GM23338 (cell line): ENCODE results near the gene BEND5. TPM values are rescaled to one million over a fixed set of nuclear protein-coding genes. Genes with fewer than 3 reads are reported as not detected.

Source experiments
- ATAC-seq: fragments of 200-7000 bp; cut with Tn5 transposase; 3 replicates; pipeline ENCODE4 v1.9.1; 2020
- DNase-seq: peaks from one replicate; pipeline ENCODE4 v3.0.0-alpha.2; 2015; ENCODE audit warnings: low spot score
- H2AFZ ChIP-seq: fragments of 200-600 bp; sonication (generic); 2 replicates; pipeline ENCODE4 v1.8.0; 2016; ENCODE audit warnings: antibody characterized with exemption, mild to moderate bottlenecking, moderate library complexity
- H3F3A ChIP-seq: fragments of 200-600 bp; sonication (generic); replicated peaks from 2 replicates; pipeline ENCODE4 v1.8.0; 2017; ENCODE audit warnings: antibody characterized with exemption, mixed run types, low read depth
- H3K27ac ChIP-seq: fragments of 200-600 bp; sonication (generic); 2 replicates; pipeline ENCODE4 v1.6.1; 2016; ENCODE audit warnings: low read depth
- H3K27me3 ChIP-seq: fragments of 200-600 bp; sonication (generic); 2 replicates; pipeline ENCODE4 v1.8.0; 2016; ENCODE audit warnings: mild to moderate bottlenecking, mixed run types, moderate library complexity; ENCODE audit not compliant: insufficient read depth
- H3K36me3 ChIP-seq: fragments of 200-600 bp; sonication (generic); 2 replicates; pipeline ENCODE4 v1.8.0; 2016; ENCODE audit warnings: mild to moderate bottlenecking; ENCODE audit not compliant: insufficient read depth
- H3K4me1 ChIP-seq: fragments of 200-600 bp; sonication (generic); 2 replicates; pipeline ENCODE4 v1.8.0; 2016; ENCODE audit warnings: mild to moderate bottlenecking, moderate library complexity; ENCODE audit not compliant: insufficient read depth
- H3K4me2 ChIP-seq: fragments of 200-600 bp; sonication (generic); 2 replicates; pipeline ENCODE4 v1.7.1; 2017; ENCODE audit warnings: mixed run types
- H3K4me3 ChIP-seq: fragments of 200-600 bp; sonication (generic); 2 replicates; pipeline ENCODE4 v1.6.1; 2016; ENCODE audit warnings: mixed run types
- H3K79me2 ChIP-seq: fragments of 200-600 bp; sonication (generic); replicated peaks from 2 replicates; pipeline ENCODE4 v1.8.0; 2017; ENCODE audit warnings: mild to moderate bottlenecking; ENCODE audit not compliant: insufficient read depth
- H3K9me2 ChIP-seq: fragments of 200-600 bp; sonication (generic); 2 replicates; pipeline ENCODE4 v1.8.0; 2017; ENCODE audit not compliant: insufficient read depth
- H4K20me1 ChIP-seq: fragments of 200-600 bp; sonication (generic); replicated peaks from 2 replicates; pipeline ENCODE4 v1.8.0; 2017; ENCODE audit warnings: mild to moderate bottlenecking; ENCODE audit not compliant: insufficient read depth
- H3K27ac Mint-ChIP-seq: 2 replicates; pipeline ENCODE4 v1.8.0; 2020; ENCODE audit warnings: inconsistent platforms, mild to moderate bottlenecking, moderate library complexity, mixed read lengths
- H3K27me3 Mint-ChIP-seq: 3 replicates; pipeline ENCODE4 v1.8.0; 2022; ENCODE audit warnings: low read depth, mild to moderate bottlenecking, moderate library complexity, mixed read lengths, inconsistent platforms; ENCODE audit not compliant: insufficient read depth, poor library complexity
- H3K36me3 Mint-ChIP-seq: 3 replicates; pipeline ENCODE4 v1.8.0; 2021; ENCODE audit warnings: low read depth, mild to moderate bottlenecking, inconsistent platforms, moderate library complexity, mixed read lengths
- H3K4me1 Mint-ChIP-seq: 3 replicates; pipeline ENCODE4 v1.8.0; 2020; ENCODE audit warnings: mild to moderate bottlenecking, inconsistent platforms, mixed read lengths
- H3K4me3 Mint-ChIP-seq: 3 replicates; pipeline ENCODE4 v1.8.0; 2021; ENCODE audit warnings: moderate library complexity, mild to moderate bottlenecking, inconsistent platforms, mixed read lengths
- H3K9me3 Mint-ChIP-seq: 3 replicates; pipeline ENCODE4 v1.8.0; 2020; ENCODE audit warnings: moderate library complexity, mild to moderate bottlenecking, inconsistent platforms, mixed read lengths
- CREB1 ChIP-seq: fragments of 250-450 bp; sonication (Bioruptor Pico); IDR thresholded peaks from 2 replicates; pipeline ENCODE4 v1.5.0; 2020; ENCODE audit warnings: low read depth, mild to moderate bottlenecking, moderate library complexity
- CTCF ChIP-seq, 2 experiments: fragments of 200-600 bp in 1 of 2; sonication (generic) in 1 of 2; conservative IDR thresholded peaks; 2 replicates each; pipeline versions ENCODE4 v1.5.1 to v1.6.1; 2016 to 2017; ENCODE audit warnings: antibody characterized with exemption in 2 of 2, low read depth in 2 of 2, mild to moderate bottlenecking in 2 of 2, moderate library complexity in 1 of 2
- ETS1 ChIP-seq: IDR thresholded peaks from 2 replicates; pipeline ENCODE4 v1.6.1; 2016; ENCODE audit warnings: antibody characterized with exemption
- EZH2 ChIP-seq: fragments of 200-600 bp; sonication (generic); IDR thresholded peaks from one replicate; pipeline ENCODE4 v1.8.0; 2017; ENCODE audit warnings: antibody characterized with exemption, mild to moderate bottlenecking, low read depth; ENCODE audit not compliant: unreplicated experiment
- EZH2phosphoT487 ChIP-seq: fragments of 200-600 bp; sonication (generic); IDR thresholded peaks from one replicate; pipeline ENCODE4 v1.8.1; 2018; ENCODE audit warnings: antibody characterized with exemption; ENCODE audit not compliant: unreplicated experiment
- JUNB ChIP-seq: IDR thresholded peaks from one replicate; pipeline ENCODE4 v1.6.1; 2016; ENCODE audit warnings: antibody characterized with exemption; ENCODE audit not compliant: unreplicated experiment
- REST ChIP-seq: IDR thresholded peaks from one replicate; pipeline ENCODE4 v1.6.1; 2018; ENCODE audit warnings: antibody characterized with exemption; ENCODE audit not compliant: unreplicated experiment
- STAT1 ChIP-seq: IDR thresholded peaks from one replicate; pipeline ENCODE4 v1.6.1; 2016; ENCODE audit warnings: antibody characterized with exemption; ENCODE audit not compliant: unreplicated experiment
- ZNF114 ChIP-seq: fragments of 250-450 bp; sonication (Bioruptor Pico); IDR thresholded peaks from 2 replicates; pipeline ENCODE4 v1.5.0; 2020; ENCODE audit warnings: mild to moderate bottlenecking, moderate library complexity
- ZNF331 ChIP-seq: fragments of 250-450 bp; sonication (Bioruptor Pico); IDR thresholded peaks from 2 replicates; pipeline ENCODE4 v1.5.0; 2020; ENCODE audit warnings: low read depth, mild to moderate bottlenecking, moderate library complexity
- polyA plus RNA-seq: library from polyadenylated mRNA; unstranded; fragments of >200 nt; fragmentation: Nextera tagmentation; extraction: Ambion mirVana; gene quantifications from 2 replicates; pipeline ENCODE4 v1.2.1, GENCODE V29; 2016
- total RNA-seq: library from RNA; depleted of rRNA; stranded (reverse); fragments of >200 nt; shearing (Covaris generic); gene quantifications from 2 replicates; pipeline ENCODE4 v1.2.3, GENCODE V29; 2014

The BEND5 gene
- total and polyA plus RNA-seq, 2 experiments from 2014 or later: 6.8 to 12.3 TPM

GRCh38 chr1:48730164-48730910, 46.4 kb downstream of the BEND5 start (continued):
- no peak for TF ChIP-seq REST
- no peak for TF ChIP-seq EZH2
- TF ChIP-seq JUNB: no peak
- no peak for TF ChIP-seq ETS1
- TF ChIP-seq CREB1: no peak
- no peak for TF ChIP-seq CTCF (conservative IDR thresholded peaks at IDR 0.05; ENCODE audit: low read depth in 2 of 2)
- no peak for TF ChIP-seq EZH2phosphoT487

- TF ChIP-seq CREB1 (no peak), ZNF331 (CRISPR knock-in tag) (no peak), EZH2 (no peak), ETS1 (no peak), ZNF114 (CRISPR knock-in tag) (no peak), REST (no peak), STAT1 (no peak)
- no peaks in the 10 kb centered on the region for H3K9me2 ChIP-seq
- H3K4me3 Mint-ChIP-seq: no peak overlapping the region
- no peaks in the 10 kb centered on the region for H3K27me3 ChIP-seq
- no peaks in the 10 kb centered on the region for H3K27me3 Mint-ChIP-seq
- DNase-seq (no peak), ATAC-seq (no peak)
- no peaks in the 10 kb centered on the region for H3F3A ChIP-seq
- no peak overlapping the region for H3K27ac ChIP-seq
- no peak overlapping the region for H3K4me2 ChIP-seq
- no peak overlapping the region for H3K4me3 ChIP-seq
- no peaks in the 10 kb centered on the region for H3K4me1 ChIP-seq
- no peaks in the 10 kb centered on the region for H3K79me2 ChIP-seq
- no peaks in the 10 kb centered on the region for H4K20me1 ChIP-seq
- no peaks in the 10 kb centered on the region for H3K36me3 ChIP-seq
- no peaks in the 10 kb centered on the region; the same call in 2 of the 3 replicates for H3K4me1 Mint-ChIP-seq
- no peak overlapping the region for H2AFZ ChIP-seq
- peaks cover 2% of the 10 kb centered on the region; the same call in 1 of the 3 replicates for H3K36me3 Mint-ChIP-seq
- no peaks in the 10 kb centered on the region for H3K9me3 Mint-ChIP-seq
- H3K27ac Mint-ChIP-seq: no peak overlapping the region
Observed at GRCh38 chr1:48728584-48728983, 48.1 kb downstream of the BEND5 start.
